HG02763 (cell line): ENCODE results near the gene ZNF628.
"Not testable (repeated sequence)": the region's sequence is repeated elsewhere in the genome, so short reads cannot be mapped to it uniquely, and the experiment has no call there.

Source experiments
- ATAC-seq: cut with Tn5 transposase; IDR thresholded peaks from one replicate; pipeline ENCODE4 v1.9.1; 2021; ENCODE audit warnings: mild to moderate bottlenecking, moderate library complexity; ENCODE audit not compliant: unreplicated experiment

ZNF628 gene

GRCh38 chr19:55476100-55476775 lies at the start of gene ZNF628:
TSS of gene ZNF628 (plus strand) at chr19:55476617. CDS start at chr19:55479911, 3,294 bp downstream.
- ATAC-seq: peak; percentile 94

DNA sequence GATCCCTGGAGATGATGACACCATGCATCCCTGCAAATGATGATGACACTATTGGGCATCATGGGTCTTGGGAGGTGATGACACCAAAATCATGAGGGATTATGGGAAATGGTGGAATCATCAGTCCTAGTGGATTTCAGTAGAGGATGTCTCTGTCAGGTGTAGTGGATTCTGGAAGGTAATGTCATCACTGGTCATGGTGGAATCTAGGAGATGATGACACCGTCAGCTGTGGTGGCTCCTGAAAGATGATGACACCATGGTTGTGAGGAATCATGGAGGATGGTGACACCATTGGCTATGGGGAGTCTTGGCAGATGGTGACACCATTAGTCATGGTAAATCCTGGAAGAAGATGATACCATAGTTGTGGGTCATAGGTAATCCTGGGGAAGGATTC lies 45.2 kb upstream of the ZNF628 start:
- ATAC-seq: no peak

DNA sequence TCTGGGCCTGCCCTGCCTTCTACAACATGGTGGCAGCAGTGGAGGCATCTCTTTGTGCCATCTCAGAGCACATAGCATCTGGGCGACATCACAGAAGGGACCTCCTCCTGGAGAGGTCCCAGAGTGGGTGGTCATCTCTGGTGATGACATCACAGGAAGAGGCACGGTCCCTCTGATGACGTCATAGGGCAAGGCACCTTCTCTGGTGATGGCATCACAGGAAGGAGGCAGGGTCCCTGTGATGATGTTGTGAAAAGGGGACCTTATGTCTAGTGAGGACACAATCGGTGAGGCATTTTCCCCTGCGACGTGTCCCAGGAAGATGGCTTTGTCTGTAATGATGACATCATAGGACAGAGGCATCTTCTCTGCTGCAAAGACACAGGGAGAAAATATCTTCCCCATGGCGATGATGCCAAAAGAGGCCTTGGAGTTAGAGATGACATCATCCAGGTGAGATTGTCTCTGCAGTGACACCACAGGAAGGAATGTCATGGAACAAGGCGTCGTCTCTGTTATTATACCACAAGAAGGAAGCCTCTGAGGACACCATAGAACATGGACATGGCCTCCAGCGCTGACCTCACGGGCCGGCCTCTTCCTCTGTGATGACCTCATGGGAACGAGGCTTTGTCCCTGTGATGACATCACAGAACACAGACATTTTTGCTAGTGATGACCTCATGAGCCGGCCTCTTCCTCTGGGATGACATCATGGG lies 44.0 kb upstream of the ZNF628 start:
- no peak for ATAC-seq

- ATAC-seq: no peak
Observed at GRCh38 chr19:55433292-55433691, 43.1 kb upstream of the ZNF628 start.

GRCh38 chr19:55434356-55434919 lies 42.0 kb upstream of the ZNF628 start:
- no peak for ATAC-seq

- no peak for ATAC-seq
Observed at GRCh38 chr19:55435020-55435419, 41.4 kb upstream of the ZNF628 start.

GRCh38 chr19:55436847-55437246 lies 39.6 kb upstream of the ZNF628 start:
- no peak for ATAC-seq

- no peak for ATAC-seq
Observed at GRCh38 chr19:55437410-55437809, 39.0 kb upstream of the ZNF628 start.

DNA sequence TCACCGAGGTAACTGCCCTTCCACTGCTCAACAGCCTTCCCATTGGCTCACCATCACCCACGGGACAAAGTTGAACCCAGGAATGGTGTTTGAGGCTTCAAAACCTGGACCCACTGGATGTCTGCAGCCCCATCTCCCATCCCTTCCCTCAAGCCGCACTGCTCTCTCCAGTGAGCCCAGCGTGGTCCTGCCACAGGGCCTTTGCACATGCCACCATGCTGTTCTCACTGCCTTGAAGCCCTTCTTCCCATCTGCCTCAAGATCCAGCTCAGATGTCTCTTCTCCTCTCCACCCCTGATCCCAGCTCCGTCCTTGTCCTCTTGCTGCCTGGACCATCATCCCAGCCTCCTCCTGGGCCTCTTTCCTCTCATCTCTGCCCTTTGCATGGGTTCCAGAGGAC lies 37.4 kb upstream of the ZNF628 start:
- no peak for ATAC-seq

- no peak for ATAC-seq
Observed at GRCh38 chr19:55440411-55441105, 35.9 kb upstream of the ZNF628 start.

DNA sequence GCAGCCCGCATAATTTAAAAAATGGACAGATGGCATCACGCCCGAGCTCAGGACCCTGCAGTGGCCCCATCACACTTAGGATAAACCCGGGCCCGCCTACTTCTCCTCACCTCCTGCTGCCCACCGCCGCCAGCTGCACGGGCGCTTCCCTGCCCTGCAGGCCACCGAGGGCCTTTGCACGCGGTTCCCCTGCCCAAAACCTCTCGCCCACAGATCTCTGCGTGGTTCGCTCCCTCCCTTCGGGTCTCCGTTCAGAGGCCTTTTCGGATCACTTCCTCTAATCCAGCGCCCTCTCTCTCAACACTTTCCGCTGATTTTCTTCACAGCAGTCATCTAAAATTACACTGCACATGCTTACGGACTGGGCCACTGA lies 35.1 kb upstream of the ZNF628 start:
- ATAC-seq: no peak

GRCh38 chr19:55441692-55442321 lies 34.6 kb upstream of the ZNF628 start:
- no peak for ATAC-seq

DNA sequence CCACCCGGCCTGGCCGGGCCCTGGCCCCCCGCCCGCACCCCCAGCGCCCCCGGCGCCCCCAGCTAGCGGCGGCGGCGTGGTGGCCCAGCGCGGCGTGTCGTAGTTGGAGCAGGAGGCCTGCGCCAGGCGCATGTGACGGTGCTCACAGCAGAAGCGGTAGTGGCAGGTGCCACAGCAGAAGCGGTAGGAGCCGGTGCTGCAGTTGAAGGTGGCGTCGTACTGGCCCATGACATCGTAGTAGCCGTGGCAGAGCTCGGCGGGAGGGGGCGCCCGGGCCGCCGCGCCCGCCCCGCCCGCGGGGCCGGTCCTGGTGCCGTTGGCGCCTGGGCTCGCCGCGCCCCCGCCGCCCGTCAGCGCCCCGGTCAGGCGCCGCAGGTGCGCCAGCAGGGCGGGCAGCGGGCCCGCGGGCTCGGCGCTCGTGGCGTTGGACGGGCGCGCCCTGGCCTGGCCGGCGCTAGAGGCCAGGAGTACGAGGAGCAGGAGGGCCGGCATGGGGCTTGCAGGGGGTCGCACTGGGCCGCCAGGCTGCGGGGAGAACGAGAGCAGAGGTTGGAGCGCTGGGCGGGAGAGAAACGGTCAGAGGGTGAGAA lies 34.0 kb upstream of the ZNF628 start:
- no peak for ATAC-seq

- ATAC-seq: no peak
Observed at GRCh38 chr19:55443045-55443823, 33.2 kb upstream of the ZNF628 start, which contains the start of gene SHISA7. TSS of gene SHISA7 (minus strand) at chr19:55443300. CDS start at chr19:55442863, 437 bp downstream.

DNA sequence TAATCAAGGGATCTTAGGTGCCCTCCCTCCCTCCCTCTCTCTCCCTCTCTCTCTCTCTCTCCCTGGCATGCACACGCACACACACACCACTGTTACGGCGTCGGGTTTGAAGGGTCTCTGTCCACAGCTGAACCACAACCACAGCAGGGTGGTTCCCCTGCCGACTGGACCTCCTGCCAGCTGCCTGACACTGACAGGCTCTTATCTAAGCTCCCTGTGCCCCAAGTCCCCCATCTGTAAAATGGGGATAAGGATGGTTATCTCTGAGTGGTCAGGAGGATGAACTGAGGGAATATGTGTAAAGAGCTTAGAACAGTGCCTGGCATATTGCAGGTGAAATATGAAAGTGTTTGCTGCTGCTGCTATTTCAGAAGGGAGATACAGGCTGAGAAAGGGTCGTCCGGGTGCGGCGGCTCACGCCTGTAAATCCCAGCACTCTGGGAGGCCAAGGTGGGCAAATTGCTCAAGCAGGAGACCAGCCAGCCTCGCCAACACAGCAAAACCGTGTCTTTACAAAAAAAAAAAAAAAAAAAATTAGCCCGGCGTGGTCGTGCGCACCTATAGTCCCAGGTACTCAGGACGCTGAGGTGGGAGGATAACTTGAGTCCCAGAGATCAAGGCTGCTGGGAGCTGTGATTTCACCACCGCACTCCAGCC lies 32.5 kb upstream of the ZNF628 start:
- ATAC-seq: no peak

GRCh38 chr19:55444646-55445045 lies 31.8 kb upstream of the ZNF628 start:
- no peak for ATAC-seq

- no peak for ATAC-seq
Observed at GRCh38 chr19:55446060-55446459, 30.4 kb upstream of the ZNF628 start.

- no peak for ATAC-seq
Observed at GRCh38 chr19:55447421-55448174, 28.8 kb upstream of the ZNF628 start.

GRCh38 chr19:55448175-55448490 lies 28.3 kb upstream of the ZNF628 start:
- not testable (repeated sequence) for ATAC-seq
